ENCODE results near the gene F2RL3. TPM values are rescaled to one million over a fixed set of nuclear protein-coding genes. Genes with fewer than 3 reads are reported as not detected.

Gene F2RL3
- total and polyA plus RNA-seq, 12 donors, result 0.13 to 8.3 (median 1.3) TPM

DNA sequence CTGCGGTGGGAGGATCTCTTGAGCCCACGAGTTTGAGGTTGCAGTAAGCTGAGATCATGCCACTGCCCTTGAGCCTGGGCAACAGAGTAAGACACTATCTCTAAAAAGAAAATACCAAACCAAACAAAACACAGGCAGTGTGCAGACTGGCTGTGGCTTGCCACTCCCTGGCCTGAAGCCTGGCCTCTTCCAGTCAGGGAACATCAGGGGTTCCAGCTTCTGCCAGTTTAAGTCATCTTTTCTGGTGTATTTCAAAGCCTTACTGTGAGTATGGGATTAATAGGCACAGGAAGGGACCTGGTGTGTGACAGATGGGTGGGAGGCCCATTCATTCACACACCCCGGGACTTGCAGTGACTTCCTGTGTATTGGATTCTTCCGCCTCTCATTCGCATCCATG lies 27.0 kb upstream of the F2RL3 start:
- no peak overlapping the region for H3K27ac ChIP-seq
- no peaks in the 10 kb centered on the region for H3K27me3 ChIP-seq
- no peak for DNase-seq
- no peak for ATAC-seq
- TF ChIP-seq, protein P1, sequence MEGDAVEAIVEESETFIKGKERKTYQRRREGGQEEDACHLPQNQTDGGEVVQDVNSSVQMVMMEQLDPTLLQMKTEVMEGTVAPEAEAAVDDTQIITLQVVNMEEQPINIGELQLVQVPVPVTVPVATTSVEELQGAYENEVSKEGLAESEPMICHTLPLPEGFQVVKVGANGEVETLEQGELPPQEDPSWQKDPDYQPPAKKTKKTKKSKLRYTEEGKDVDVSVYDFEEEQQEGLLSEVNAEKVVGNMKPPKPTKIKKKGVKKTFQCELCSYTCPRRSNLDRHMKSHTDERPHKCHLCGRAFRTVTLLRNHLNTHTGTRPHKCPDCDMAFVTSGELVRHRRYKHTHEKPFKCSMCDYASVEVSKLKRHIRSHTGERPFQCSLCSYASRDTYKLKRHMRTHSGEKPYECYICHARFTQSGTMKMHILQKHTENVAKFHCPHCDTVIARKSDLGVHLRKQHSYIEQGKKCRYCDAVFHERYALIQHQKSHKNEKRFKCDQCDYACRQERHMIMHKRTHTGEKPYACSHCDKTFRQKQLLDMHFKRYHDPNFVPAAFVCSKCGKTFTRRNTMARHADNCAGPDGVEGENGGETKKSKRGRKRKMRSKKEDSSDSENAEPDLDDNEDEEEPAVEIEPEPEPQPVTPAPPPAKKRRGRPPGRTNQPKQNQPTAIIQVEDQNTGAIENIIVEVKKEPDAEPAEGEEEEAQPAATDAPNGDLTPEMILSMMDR (IDR thresholded peaks at IDR 0.05), result no peak
- peaks cover 0 to 14% (median 0%) of the 10 kb centered on the region in 9 donors for H3K4me1 ChIP-seq
- WGBS, 2 donors, result 89 to 92% methylated on average over 5 of the region's 5 CpGs
- no peak overlapping the region for H3K4me3 ChIP-seq
- H3K9me3 ChIP-seq, result no peaks in the 10 kb centered on the region
- intact Hi-C loops (cut with DNase I), result no loop called here
- peaks cover 0 to 88% (median 36%) of the 10 kb centered on the region in 9 donors for H3K36me3 ChIP-seq

DNA sequence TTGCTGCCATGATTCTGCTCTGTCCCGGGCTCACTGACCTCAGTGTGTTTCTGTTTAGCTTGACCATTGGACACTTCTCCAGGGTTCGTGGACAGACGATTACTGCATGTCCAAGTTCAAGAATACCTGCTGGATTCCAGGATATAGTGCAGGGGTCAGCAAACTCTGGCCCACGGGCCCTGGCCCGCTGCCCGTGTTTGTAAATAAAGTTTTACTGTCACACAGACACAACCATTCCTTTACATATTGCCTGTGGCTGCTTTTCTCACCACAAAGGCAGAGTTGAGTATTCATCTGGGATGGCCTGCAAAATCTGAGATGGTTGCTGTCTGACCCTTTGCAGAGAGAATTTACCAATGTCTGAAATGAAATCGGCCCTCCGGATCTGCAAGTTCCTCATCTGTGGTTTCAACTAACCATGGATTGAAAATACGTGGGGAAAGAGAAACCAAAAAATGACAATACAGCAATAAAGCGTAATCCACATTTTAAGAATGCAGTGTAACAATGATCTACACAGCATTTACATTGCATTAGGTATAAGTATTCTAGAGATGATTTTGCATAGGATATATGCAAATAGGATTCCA lies 25.9 kb upstream of the F2RL3 start:
- Histone ChIP-seq H3K4me1 (peaks cover 0 to 14% (median 0%) of the 10 kb centered on the region in 9 donors), H3K27ac (no peak overlapping the region), H3K27me3 (no peaks in the 10 kb centered on the region), H3K9me3 (no peaks in the 10 kb centered on the region), H3K4me3 (no peak overlapping the region), H3K36me3 (peaks cover 0 to 89% (median 45%) of the 10 kb centered on the region in 9 donors)
- no peak for DNase-seq
- no peak for ATAC-seq
- intact Hi-C loops (cut with DNase I), result no loop called here
- 94 to 95% methylated on average over 10 of the region's 10 CpGs for WGBS, 2 donors
- TF ChIP-seq, protein P1 (IDR thresholded peaks at IDR 0.05), result no peak

DNA sequence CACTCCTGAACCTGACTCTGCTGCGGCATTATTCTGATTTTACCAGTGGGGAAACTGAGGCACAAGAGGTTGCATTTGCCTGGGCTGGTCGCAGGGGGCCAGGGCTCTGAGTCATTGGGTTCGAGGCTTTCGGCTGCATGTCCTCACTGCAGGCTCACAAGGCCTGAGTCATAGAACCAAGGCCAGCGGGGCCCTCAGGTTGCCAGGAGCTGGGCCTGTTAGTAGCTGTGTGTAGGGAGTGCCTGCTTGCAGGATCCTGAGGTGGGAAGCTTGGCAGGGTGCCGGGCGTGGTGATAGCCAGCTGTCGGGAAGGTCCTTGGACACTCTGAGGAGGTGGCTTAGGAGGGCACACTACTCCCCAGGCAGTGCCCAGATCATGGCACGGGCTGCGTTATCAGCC lies 21.6 kb upstream of the F2RL3 start:
- Histone ChIP-seq H3K27ac (no peak overlapping the region), H3K36me3 (peaks cover 0 to 100% (median 73%) of the 10 kb centered on the region in 9 donors), H3K27me3 (no peaks in the 10 kb centered on the region), H3K4me1 (peaks cover 0 to 14% (median 3%) of the 10 kb centered on the region in 9 donors), H3K9me3 (no peaks in the 10 kb centered on the region), H3K4me3 (no peak overlapping the region)
- no peak for DNase-seq
- no peak for ATAC-seq
- TF ChIP-seq, protein P1 (IDR thresholded peaks at IDR 0.05), result no peak
- WGBS, 2 donors, result 88% methylated on average over 10 of the region's 10 CpGs
- intact Hi-C loops (cut with DNase I), result no loop called here

DNA sequence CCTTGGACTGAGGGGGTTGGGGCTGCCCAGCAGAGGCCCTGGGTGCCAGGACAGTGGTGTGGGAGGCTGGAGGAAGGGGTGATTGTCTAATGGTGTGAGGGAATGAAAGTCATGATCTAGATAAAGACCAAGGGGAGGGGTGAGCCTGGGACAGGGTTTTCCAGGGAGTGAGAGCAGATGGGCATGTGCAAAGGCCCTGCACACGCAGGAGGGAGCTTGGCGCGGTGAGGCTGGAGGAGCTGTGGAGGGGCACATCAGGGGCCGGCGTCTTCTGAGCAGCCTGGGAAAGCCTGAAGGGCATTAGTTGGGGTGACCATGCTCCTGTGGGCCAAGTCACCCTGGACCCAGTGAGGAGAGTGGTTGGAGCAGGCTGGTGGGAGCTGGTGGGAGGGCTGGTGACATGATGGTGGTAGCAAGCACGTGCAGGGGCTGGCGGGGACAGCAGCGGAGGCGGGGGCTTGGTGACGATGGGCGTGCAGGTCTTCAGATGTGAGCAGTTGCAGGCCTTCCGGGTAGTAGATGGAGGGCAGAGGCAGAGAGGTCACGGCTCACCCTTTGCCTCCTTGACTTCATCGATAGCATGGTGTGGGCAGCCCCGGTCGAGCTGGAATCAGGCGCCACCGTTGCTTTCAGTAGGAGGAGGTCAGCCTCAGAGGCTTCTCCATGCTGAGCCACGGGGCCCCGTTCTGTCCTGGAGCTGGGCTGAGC lies 20.2 kb upstream of the F2RL3 start:
- 92 to 95% methylated on average over 20 of the region's 20 CpGs for WGBS, 2 donors

More for the DNA sequence above, 20.2 kb upstream of the F2RL3 start:
- H3K4me3 ChIP-seq, result no peak overlapping the region
- no peaks in the 10 kb centered on the region for H3K27me3 ChIP-seq
- intact Hi-C loops (cut with DNase I), result no loop called here
- ATAC-seq, result no peak
- peaks cover 0 to 100% (median 73%) of the 10 kb centered on the region in 9 donors for H3K36me3 ChIP-seq
- H3K9me3 ChIP-seq, result no peaks in the 10 kb centered on the region
- TF ChIP-seq, protein P1 (IDR thresholded peaks at IDR 0.05), result no peak
- no peak overlapping the region for H3K27ac ChIP-seq
- H3K4me1 ChIP-seq, result peaks cover under 1 to 22% (median 10%) of the 10 kb centered on the region in 9 donors
- no peak for DNase-seq

Data from heart right ventricle (tissue), 16 donors.